22Rv1 (cell line): Measurements from ENCODE around the gene RNF182.

Experiments
- ZFX ChIP-seq: fragments of 450-650 bp; IDR thresholded peaks from 2 replicates; pipeline ENCODE4 v1.6.1; 2017; ENCODE audit warnings: antibody characterized with exemption, borderline replicate concordance
- TF ChIP-seq, protein P1 (sequence below): fragments of 450-650 bp; IDR thresholded peaks from 2 replicates; pipeline ENCODE4 v1.5.1; 2017; ENCODE audit warnings: mild to moderate bottlenecking

DNA sequence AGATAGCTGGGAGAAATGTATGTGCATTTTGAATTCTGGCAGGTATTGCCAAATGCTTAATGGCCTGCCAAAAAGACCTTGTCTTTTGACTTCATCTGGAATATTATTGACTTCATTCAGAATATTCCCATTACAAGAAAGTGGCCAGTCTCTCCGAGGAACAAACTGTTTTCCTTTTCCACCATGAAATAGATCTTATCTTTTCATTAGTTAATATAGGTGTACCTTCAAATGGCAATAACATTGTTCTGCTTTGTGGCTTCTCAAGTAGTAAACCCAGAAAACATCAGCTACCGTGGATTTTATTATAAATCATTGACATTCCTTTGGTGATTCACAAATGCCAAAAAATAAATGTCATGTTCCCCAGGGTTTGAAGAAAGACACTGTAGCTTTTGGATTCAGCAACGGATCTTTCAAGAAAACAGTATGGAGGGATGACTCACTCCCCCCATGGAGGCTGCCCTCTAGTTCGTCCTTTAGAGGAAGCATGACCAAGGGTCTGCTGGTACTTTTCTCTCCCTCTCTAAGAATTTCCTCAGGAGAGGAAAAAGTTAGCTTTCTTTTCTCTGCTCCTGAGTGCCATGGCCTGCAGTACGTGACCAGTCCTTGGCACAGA lies 1.1 kb upstream of the RNF182 start:
- TF ChIP-seq, protein P1, sequence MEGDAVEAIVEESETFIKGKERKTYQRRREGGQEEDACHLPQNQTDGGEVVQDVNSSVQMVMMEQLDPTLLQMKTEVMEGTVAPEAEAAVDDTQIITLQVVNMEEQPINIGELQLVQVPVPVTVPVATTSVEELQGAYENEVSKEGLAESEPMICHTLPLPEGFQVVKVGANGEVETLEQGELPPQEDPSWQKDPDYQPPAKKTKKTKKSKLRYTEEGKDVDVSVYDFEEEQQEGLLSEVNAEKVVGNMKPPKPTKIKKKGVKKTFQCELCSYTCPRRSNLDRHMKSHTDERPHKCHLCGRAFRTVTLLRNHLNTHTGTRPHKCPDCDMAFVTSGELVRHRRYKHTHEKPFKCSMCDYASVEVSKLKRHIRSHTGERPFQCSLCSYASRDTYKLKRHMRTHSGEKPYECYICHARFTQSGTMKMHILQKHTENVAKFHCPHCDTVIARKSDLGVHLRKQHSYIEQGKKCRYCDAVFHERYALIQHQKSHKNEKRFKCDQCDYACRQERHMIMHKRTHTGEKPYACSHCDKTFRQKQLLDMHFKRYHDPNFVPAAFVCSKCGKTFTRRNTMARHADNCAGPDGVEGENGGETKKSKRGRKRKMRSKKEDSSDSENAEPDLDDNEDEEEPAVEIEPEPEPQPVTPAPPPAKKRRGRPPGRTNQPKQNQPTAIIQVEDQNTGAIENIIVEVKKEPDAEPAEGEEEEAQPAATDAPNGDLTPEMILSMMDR = no peak
- TF ChIP-seq ZFX = no peak
